ENCODE measurements around the gene ARNT2.

The ARNT2 gene

GRCh38 chr15:80560601-80561400, 156.6 kb downstream of the ARNT2 start:
- no peak for DNase-seq

GRCh38 chr15:80561500-80561899, 157.3 kb downstream of the ARNT2 start:
- no peak for DNase-seq

GRCh38 chr15:80562033-80562432, 157.9 kb downstream of the ARNT2 start:
- no peak for DNase-seq

- DNase-seq, result no peak
Observed at GRCh38 chr15:80562846-80563245, 158.7 kb downstream of the ARNT2 start.

- no peak for DNase-seq
Observed at GRCh38 chr15:80563372-80563997, 159.3 kb downstream of the ARNT2 start.

GRCh38 chr15:80564056-80564455, 159.9 kb downstream of the ARNT2 start:
- no peak for DNase-seq

GRCh38 chr15:80565398-80565797, 161.2 kb downstream of the ARNT2 start:
- DNase-seq, result no peak

GRCh38 chr15:80565988-80566387, 161.8 kb downstream of the ARNT2 start:
- DNase-seq, result no peak

- no peak for DNase-seq
Observed at GRCh38 chr15:80567721-80568157, 163.6 kb downstream of the ARNT2 start.

GRCh38 chr15:80568298-80568697, 164.1 kb downstream of the ARNT2 start:
- DNase-seq, result no peak

GRCh38 chr15:80568876-80569605, 164.9 kb downstream of the ARNT2 start:
- no peak for DNase-seq

GRCh38 chr15:80569656-80570055, 165.5 kb downstream of the ARNT2 start:
- no peak for DNase-seq

GRCh38 chr15:80570553-80570952, 166.4 kb downstream of the ARNT2 start:
- DNase-seq, result no peak

GRCh38 chr15:80572337-80572736, 168.2 kb downstream of the ARNT2 start:
- no peak for DNase-seq

GRCh38 chr15:80573606-80574005, 169.4 kb downstream of the ARNT2 start:
- no peak for DNase-seq

GRCh38 chr15:80574590-80574989, 170.4 kb downstream of the ARNT2 start:
- no peak for DNase-seq

GRCh38 chr15:80576519-80577090, 172.4 kb downstream of the ARNT2 start:
- no peak for DNase-seq

- DNase-seq, result no peak
Observed at GRCh38 chr15:80577552-80578205, 173.5 kb downstream of the ARNT2 start.

GRCh38 chr15:80578206-80578595, 174.0 kb downstream of the ARNT2 start:
- DNase-seq, result no peak

GRCh38 chr15:80578871-80579270, 174.7 kb downstream of the ARNT2 start:
- no peak for DNase-seq

- DNase-seq, result no peak
Observed at GRCh38 chr15:80579611-80580010, 175.4 kb downstream of the ARNT2 start.

GRCh38 chr15:80580106-80580505, 175.9 kb downstream of the ARNT2 start:
- no peak for DNase-seq
